HG03025 (cell line): ENCODE measurements around the gene LRP6.
A peak's percentile ranks its signal among the peaks of the same experiment; 100 is the strongest.
"Not testable (repeated sequence)": the region's sequence is repeated elsewhere in the genome, so short reads cannot be mapped to it uniquely, and the experiment has no call there.

Experiments used
- ATAC-seq: cut with Tn5 transposase; IDR thresholded peaks from one replicate; pipeline ENCODE4 v1.9.1; 2021; ENCODE audit warnings: mild to moderate bottlenecking, moderate library complexity; ENCODE audit not compliant: unreplicated experiment, low FRiP score

Gene LRP6

GRCh38 chr12:12185414-12185813 lies 81.4 kb downstream of the LRP6 start:
- no peak for ATAC-seq

GRCh38 chr12:12182703-12183365 lies 84.0 kb downstream of the LRP6 start:
- ATAC-seq: no peak

GRCh38 chr12:12181511-12181910 lies 85.3 kb downstream of the LRP6 start:
- ATAC-seq: no peak

GRCh38 chr12:12180575-12180974 lies 86.3 kb downstream of the LRP6 start:
- ATAC-seq: no peak

- ATAC-seq: no peak
Measured at GRCh38 chr12:12180136-12180535, 86.7 kb downstream of the LRP6 start.

GRCh38 chr12:12178559-12178958 lies 88.3 kb downstream of the LRP6 start:
- no peak for ATAC-seq

- ATAC-seq: peak; percentile 57
Measured at GRCh38 chr12:12176402-12176801, 90.4 kb downstream of the LRP6 start.

GRCh38 chr12:12171991-12172511 lies 94.8 kb downstream of the LRP6 start:
- no peak for ATAC-seq

GRCh38 chr12:12167847-12168246 lies 99.0 kb downstream of the LRP6 start:
- ATAC-seq: no peak

- no peak for ATAC-seq
Measured at GRCh38 chr12:12166751-12167150, 100.1 kb downstream of the LRP6 start.

- ATAC-seq: no peak
Measured at GRCh38 chr12:12159988-12160387, 106.9 kb downstream of the LRP6 start.

GRCh38 chr12:12158858-12159257 lies 108.0 kb downstream of the LRP6 start:
- no peak for ATAC-seq

- ATAC-seq: no peak
Measured at GRCh38 chr12:12157424-12157823, 109.4 kb downstream of the LRP6 start.

- ATAC-seq: no peak
Measured at GRCh38 chr12:12156828-12157227, 110.0 kb downstream of the LRP6 start.

GRCh38 chr12:12156116-12156515 lies 110.7 kb downstream of the LRP6 start:
- ATAC-seq: no peak

GRCh38 chr12:12153596-12153995 lies 113.2 kb downstream of the LRP6 start:
- no peak for ATAC-seq

GRCh38 chr12:12147111-12147510 lies 119.7 kb downstream of the LRP6 start:
- no peak for ATAC-seq

GRCh38 chr12:12144531-12144930 lies 122.3 kb downstream of the LRP6 start:
- ATAC-seq: not testable (repeated sequence)

- no peak for ATAC-seq
Measured at GRCh38 chr12:12141000-12141399, 125.8 kb downstream of the LRP6 start.

- no peak for ATAC-seq
Measured at GRCh38 chr12:12138203-12139154, 128.4 kb downstream of the LRP6 start.

GRCh38 chr12:12133785-12134184 lies 133.1 kb downstream of the LRP6 start:
- ATAC-seq: no peak
